NB4 (cell line): Measurements from ENCODE around the gene IL6ST.
"Not testable (repeated sequence)": the region's sequence is repeated elsewhere in the genome, so short reads cannot be mapped to it uniquely, and the experiment has no call there.

Experiments used
- MYC ChIP-seq: IDR thresholded peaks from 2 replicates; pipeline ENCODE4 v1.6.1; 2011; ENCODE audit warnings: low read depth, low read length
- POLR2A ChIP-seq: IDR thresholded peaks from 2 replicates; pipeline ENCODE4 v1.6.1; 2011; ENCODE audit warnings: mild to moderate bottlenecking; ENCODE audit not compliant: insufficient read length; ENCODE audit errors: extremely low read depth
- TF ChIP-seq, protein P1 (sequence below): IDR thresholded peaks from one replicate; pipeline ENCODE4 v1.5.1; 2012; ENCODE audit warnings: low read depth, low read length
- TF ChIP-seq, protein P2 (sequence below): IDR thresholded peaks from 2 replicates; pipeline ENCODE4 v1.6.1; 2011; ENCODE audit warnings: low read depth, low read length

DNA sequence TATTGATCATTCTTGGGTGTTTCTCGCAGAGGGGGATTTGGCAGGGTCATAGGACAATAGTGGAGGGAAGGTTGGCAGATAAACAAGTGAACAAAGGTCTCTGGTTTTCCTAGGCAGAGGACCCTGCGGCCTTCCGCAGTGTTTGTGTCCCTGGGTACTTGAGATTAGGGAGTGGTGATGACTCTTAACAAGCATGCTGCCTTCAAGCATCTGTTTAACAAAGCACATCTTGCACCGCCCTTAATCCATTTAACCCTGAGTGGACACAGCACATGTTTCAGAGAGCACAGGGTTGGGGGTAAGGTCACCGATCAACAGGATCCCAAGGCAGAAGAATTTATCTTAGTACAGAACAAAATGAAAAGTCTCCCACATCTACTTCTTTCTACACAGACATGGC is 19.2 kb upstream of the IL6ST start:
- TF ChIP-seq, protein P1, sequence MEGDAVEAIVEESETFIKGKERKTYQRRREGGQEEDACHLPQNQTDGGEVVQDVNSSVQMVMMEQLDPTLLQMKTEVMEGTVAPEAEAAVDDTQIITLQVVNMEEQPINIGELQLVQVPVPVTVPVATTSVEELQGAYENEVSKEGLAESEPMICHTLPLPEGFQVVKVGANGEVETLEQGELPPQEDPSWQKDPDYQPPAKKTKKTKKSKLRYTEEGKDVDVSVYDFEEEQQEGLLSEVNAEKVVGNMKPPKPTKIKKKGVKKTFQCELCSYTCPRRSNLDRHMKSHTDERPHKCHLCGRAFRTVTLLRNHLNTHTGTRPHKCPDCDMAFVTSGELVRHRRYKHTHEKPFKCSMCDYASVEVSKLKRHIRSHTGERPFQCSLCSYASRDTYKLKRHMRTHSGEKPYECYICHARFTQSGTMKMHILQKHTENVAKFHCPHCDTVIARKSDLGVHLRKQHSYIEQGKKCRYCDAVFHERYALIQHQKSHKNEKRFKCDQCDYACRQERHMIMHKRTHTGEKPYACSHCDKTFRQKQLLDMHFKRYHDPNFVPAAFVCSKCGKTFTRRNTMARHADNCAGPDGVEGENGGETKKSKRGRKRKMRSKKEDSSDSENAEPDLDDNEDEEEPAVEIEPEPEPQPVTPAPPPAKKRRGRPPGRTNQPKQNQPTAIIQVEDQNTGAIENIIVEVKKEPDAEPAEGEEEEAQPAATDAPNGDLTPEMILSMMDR, result not testable (repeated sequence)
- TF ChIP-seq POLR2A, MYC: not testable (repeated sequence)
- TF ChIP-seq, protein P2, sequence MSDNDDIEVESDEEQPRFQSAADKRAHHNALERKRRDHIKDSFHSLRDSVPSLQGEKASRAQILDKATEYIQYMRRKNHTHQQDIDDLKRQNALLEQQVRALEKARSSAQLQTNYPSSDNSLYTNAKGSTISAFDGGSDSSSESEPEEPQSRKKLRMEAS, result not testable (repeated sequence)
